GM12892 (cell line): ENCODE data around the gene SFR1.

ENCODE experiments used
- POLR2A ChIP-seq: IDR thresholded peaks from 2 replicates; pipeline ENCODE4 v1.6.1; 2011; ENCODE audit warnings: low read depth, low read length, control low read depth
- POLR2AphosphoS5 ChIP-seq: IDR thresholded peaks from 2 replicates; pipeline ENCODE4 v1.6.1; 2011; ENCODE audit warnings: low read depth, low read length, control low read depth
- TAF1 ChIP-seq: IDR thresholded peaks from 2 replicates; pipeline ENCODE4 v1.6.1; 2011; ENCODE audit warnings: low read depth, mild to moderate bottlenecking, control low read depth, low read length, borderline replicate concordance

DNA sequence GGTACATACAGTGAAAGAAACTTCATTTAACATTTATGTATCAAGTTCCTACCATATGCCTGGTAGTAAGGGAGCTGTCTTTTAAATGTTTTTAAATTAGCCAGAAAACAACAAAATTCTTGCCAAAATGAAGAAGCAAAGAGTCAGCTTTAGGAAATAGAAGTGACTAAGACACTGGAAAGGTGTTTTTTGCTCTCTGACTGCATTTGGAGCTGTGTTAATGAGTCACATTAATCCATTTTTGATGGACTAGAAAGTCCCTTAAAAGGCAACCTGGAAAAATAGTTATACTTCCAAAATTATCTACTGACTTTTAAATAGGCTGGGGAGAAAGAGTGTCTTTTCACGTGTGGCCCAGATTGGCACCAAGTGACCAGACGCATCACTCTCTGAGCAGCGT is 32.4 kb upstream of the SFR1 start:
- TF ChIP-seq TAF1 (no peak), POLR2A (no peak), POLR2AphosphoS5 (no peak)
